HAP-1 (cell line): ENCODE data around the gene PRR33.

Source experiments
- DNase-seq, 2 experiments: peaks; one replicate each; pipeline ENCODE4 v3.0.0-alpha.2; 2016 to 2020; ENCODE audit warnings: low spot score in 2 of 2
- H3K27me3 ChIP-seq: fragments of 250-450 bp; sonication (Bioruptor Pico); 2 replicates; pipeline ENCODE4 v1.5.1; 2020; ENCODE audit warnings: low read depth, mild to moderate bottlenecking, moderate library complexity
- H3K36me3 ChIP-seq: fragments of 250-450 bp; sonication (Bioruptor Pico); replicated peaks from 2 replicates; pipeline ENCODE4 v1.5.1; 2020; ENCODE audit warnings: mild to moderate bottlenecking
- H3K4me1 ChIP-seq: fragments of 250-450 bp; sonication (Bioruptor Pico); 2 replicates; pipeline ENCODE4 v1.5.1; 2020; ENCODE audit warnings: mild to moderate bottlenecking
- H3K4me3 ChIP-seq: fragments of 250-450 bp; sonication (Bioruptor Pico); 2 replicates; pipeline ENCODE4 v1.5.1; 2020; ENCODE audit warnings: mild to moderate bottlenecking, moderate library complexity
- H3K9me3 ChIP-seq: fragments of 250-450 bp; sonication (Bioruptor Pico); 2 replicates; pipeline ENCODE4 v1.5.1; 2020; ENCODE audit warnings: mild to moderate bottlenecking, moderate library complexity
- in situ Hi-C: fragments of 300-500 bp; cut with MboI; formaldehyde crosslinking; loops from 3 replicates; pipeline ENCODE4 v1.14.3; 2020; ENCODE audit warnings: low sequenced_read_pairs, inconsistent platforms, mixed read lengths

The PRR33 gene

GRCh38 chr11:1867381-1867780 lies 24.3 kb downstream of the PRR33 start:
- Histone ChIP-seq H3K4me1 (no peaks in the 10 kb centered on the region), H3K36me3 (no peaks in the 10 kb centered on the region), H3K4me3 (no peak overlapping the region), H3K9me3 (no peaks in the 10 kb centered on the region), H3K27me3 (peaks cover 26% of the 10 kb centered on the region; the same call in 1 of the 2 replicates)
- in situ Hi-C loops, result loop anchor here (25.0 kb wide), 1 partner anchor 295 kb away; the partner anchor contains the start of genes INS and TH
- no peak for DNase-seq

- in situ Hi-C loops, result loop anchor here (25.0 kb wide), 1 partner anchor 296 kb away; the partner anchor contains the start of genes INS and TH
These were observed 24.9 kb downstream of the PRR33 start for GRCh38 chr11:1866776-1867175.

GRCh38 chr11:1866226-1866625 lies 25.5 kb downstream of the PRR33 start:
- no peak overlapping the region for H3K4me3 ChIP-seq

More at GRCh38 chr11:1866776-1867175, 24.9 kb downstream of the PRR33 start:
- no peak overlapping the region for H3K4me3 ChIP-seq
- H3K36me3 ChIP-seq, result no peaks in the 10 kb centered on the region
- H3K9me3 ChIP-seq, result no peaks in the 10 kb centered on the region
- DNase-seq, result no peak
- no peaks in the 10 kb centered on the region for H3K4me1 ChIP-seq
- peaks cover 26% of the 10 kb centered on the region; the same call in 1 of the 2 replicates for H3K27me3 ChIP-seq

GRCh38 chr11:1864831-1865665 lies 26.6 kb downstream of the PRR33 start:
- H3K4me3 ChIP-seq, result no peak overlapping the region
- no peak for DNase-seq
- H3K27me3 ChIP-seq, result peaks cover 12% of the 10 kb centered on the region; the same call in 1 of the 2 replicates
- H3K9me3 ChIP-seq, result no peaks in the 10 kb centered on the region
- no peaks in the 10 kb centered on the region for H3K4me1 ChIP-seq
- in situ Hi-C loops, result loop anchor here (25.0 kb wide), 1 partner anchor 297 kb away; the partner anchor contains the start of genes INS and TH
- H3K36me3 ChIP-seq, result no peaks in the 10 kb centered on the region

More at GRCh38 chr11:1866226-1866625, 25.5 kb downstream of the PRR33 start:
- no peak for DNase-seq
- Histone ChIP-seq H3K4me1 (no peaks in the 10 kb centered on the region), H3K27me3 (peaks cover 24% of the 10 kb centered on the region; the same call in 1 of the 2 replicates), H3K36me3 (no peaks in the 10 kb centered on the region), H3K9me3 (no peaks in the 10 kb centered on the region)
- in situ Hi-C loops, result loop anchor here (25.0 kb wide), 1 partner anchor 296 kb away; the partner anchor contains the start of genes INS and TH

GRCh38 chr11:1864231-1864630 lies 27.5 kb downstream of the PRR33 start:
- Histone ChIP-seq H3K27me3 (peaks cover 5% of the 10 kb centered on the region; the same call in 1 of the 2 replicates), H3K9me3 (no peaks in the 10 kb centered on the region), H3K4me3 (no peak overlapping the region), H3K4me1 (no peaks in the 10 kb centered on the region), H3K36me3 (no peaks in the 10 kb centered on the region)
- in situ Hi-C loops, result loop anchor here (25.0 kb wide), 1 partner anchor 298 kb away; the partner anchor contains the start of genes INS and TH
- no peak for DNase-seq

GRCh38 chr11:1863352-1864216 lies 28.1 kb downstream of the PRR33 start:
- no peaks in the 10 kb centered on the region for H3K4me1 ChIP-seq
- H3K9me3 ChIP-seq, result no peaks in the 10 kb centered on the region
- peaks cover under 1% of the 10 kb centered on the region; the same call in 1 of the 2 replicates for H3K27me3 ChIP-seq
- in situ Hi-C loops, result loop anchor here (25.0 kb wide), 1 partner anchor 299 kb away; the partner anchor contains the start of genes INS and TH
- H3K36me3 ChIP-seq, result no peaks in the 10 kb centered on the region
- DNase-seq, result peak; percentile 7 to 73
- H3K4me3 ChIP-seq, result no peak overlapping the region

- no peak for DNase-seq
- H3K9me3 ChIP-seq, result no peaks in the 10 kb centered on the region
- in situ Hi-C loops, result loop anchor here (25.0 kb wide), 1 partner anchor 300 kb away; the partner anchor contains the start of genes INS and TH
- H3K4me1 ChIP-seq, result no peaks in the 10 kb centered on the region
- no peaks in the 10 kb centered on the region for H3K36me3 ChIP-seq
- H3K4me3 ChIP-seq, result no peak overlapping the region
- H3K27me3 ChIP-seq, result no peaks in the 10 kb centered on the region; the same call in 1 of the 2 replicates
These were observed 28.9 kb downstream of the PRR33 start for GRCh38 chr11:1862588-1863351.

GRCh38 chr11:1861435-1862411 lies 30.0 kb downstream of the PRR33 start:
- no peaks in the 10 kb centered on the region; the same call in 1 of the 2 replicates for H3K27me3 ChIP-seq
- no peak overlapping the region for H3K4me3 ChIP-seq
- DNase-seq, result no peak
- in situ Hi-C loops, result loop anchor here (25.0 kb wide), 1 partner anchor 301 kb away; the partner anchor contains the start of genes INS and TH
- no peaks in the 10 kb centered on the region for H3K36me3 ChIP-seq
- no peaks in the 10 kb centered on the region for H3K9me3 ChIP-seq
- no peaks in the 10 kb centered on the region for H3K4me1 ChIP-seq

GRCh38 chr11:1860108-1860507 lies 31.6 kb downstream of the PRR33 start:
- Histone ChIP-seq H3K27me3 (no peaks in the 10 kb centered on the region; the same call in 1 of the 2 replicates), H3K4me3 (no peak overlapping the region), H3K9me3 (no peaks in the 10 kb centered on the region), H3K4me1 (no peaks in the 10 kb centered on the region), H3K36me3 (no peaks in the 10 kb centered on the region)
- in situ Hi-C loops, result loop anchor here (25.0 kb wide), 1 partner anchor 302 kb away; the partner anchor contains the start of genes INS and TH
- no peak for DNase-seq

GRCh38 chr11:1859004-1859403 lies 32.7 kb downstream of the PRR33 start:
- Histone ChIP-seq H3K4me1 (no peaks in the 10 kb centered on the region), H3K9me3 (no peaks in the 10 kb centered on the region), H3K36me3 (no peaks in the 10 kb centered on the region), H3K4me3 (no peak overlapping the region), H3K27me3 (no peaks in the 10 kb centered on the region; the same call in 1 of the 2 replicates)
- in situ Hi-C loops, result loop anchor here (25.0 kb wide), 1 partner anchor 303 kb away; the partner anchor contains the start of genes INS and TH
- no peak for DNase-seq

GRCh38 chr11:1858576-1858975 lies 33.1 kb downstream of the PRR33 start:
- in situ Hi-C loops, result loop anchor here (25.0 kb wide), 1 partner anchor 304 kb away; the partner anchor contains the start of genes INS and TH

More at GRCh38 chr11:1858576-1858975, 33.1 kb downstream of the PRR33 start:
- Histone ChIP-seq H3K4me1 (no peaks in the 10 kb centered on the region), H3K4me3 (no peak overlapping the region), H3K36me3 (no peaks in the 10 kb centered on the region), H3K9me3 (no peaks in the 10 kb centered on the region), H3K27me3 (no peaks in the 10 kb centered on the region; the same call in 1 of the 2 replicates)
- DNase-seq, result no peak
